RKO (cell line): ENCODE data around the gene STK31.
A peak's percentile ranks its signal among the peaks of the same experiment; 100 is the strongest.
"Not testable (repeated sequence)": the region's sequence is repeated elsewhere in the genome, so short reads cannot be mapped to it uniquely, and the experiment has no call there.

Experiments
- DNase-seq: peaks from one replicate; pipeline ENCODE4 v3.0.0-alpha.2; 2016; ENCODE audit warnings: low spot score

Gene STK31

DNA sequence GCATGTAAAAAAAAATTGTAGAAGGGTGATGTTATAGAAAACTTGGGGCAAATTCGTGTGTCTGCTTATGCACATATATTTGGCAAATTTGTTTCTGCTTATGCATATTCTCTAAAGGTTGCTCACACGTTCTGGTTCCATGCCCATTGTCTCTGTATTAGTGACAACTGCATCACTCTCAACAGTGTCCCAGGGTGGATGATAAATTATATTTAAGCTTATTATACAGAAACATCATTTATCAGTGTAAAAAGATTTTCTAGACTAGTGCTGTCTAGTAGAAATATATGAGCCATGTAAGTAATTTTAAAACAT is 4.1 kb downstream of the STK31 start:
- DNase-seq, result no peak

GRCh38 chr7:23714579-23714978 is 4.6 kb downstream of the STK31 start:
- DNase-seq, result no peak

GRCh38 chr7:23715099-23715498 is 5.1 kb downstream of the STK31 start:
- no peak for DNase-seq

GRCh38 chr7:23717788-23718187 is 7.8 kb downstream of the STK31 start:
- no peak for DNase-seq

GRCh38 chr7:23721456-23721855 is 11.4 kb downstream of the STK31 start:
- no peak for DNase-seq

- DNase-seq, result not testable (repeated sequence)
These were observed 12.7 kb downstream of the STK31 start for GRCh38 chr7:23722587-23723216.

GRCh38 chr7:23724113-23724512 is 14.1 kb downstream of the STK31 start:
- DNase-seq, result not testable (repeated sequence)

DNA sequence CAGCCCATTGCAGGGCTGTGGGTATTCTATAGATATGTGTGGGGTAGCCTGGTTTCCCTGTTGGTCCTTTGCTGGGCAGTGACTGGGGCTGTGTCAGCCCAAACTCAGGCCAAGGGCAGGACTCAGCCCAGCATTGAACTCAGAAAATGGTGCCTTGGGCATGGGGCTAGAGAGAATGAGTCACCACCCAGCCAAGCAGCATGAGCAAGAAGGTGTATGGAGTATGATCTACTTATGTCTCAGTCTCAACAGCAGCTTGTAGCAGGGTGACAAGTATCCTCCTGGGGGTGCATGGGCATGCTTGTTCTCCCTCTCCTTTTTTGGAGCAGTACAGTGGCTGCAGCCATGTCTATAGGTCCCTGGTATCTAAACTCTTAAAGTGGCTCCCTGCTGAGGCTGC is 32.0 kb downstream of the STK31 start:
- DNase-seq, result peak; percentile 53

DNA sequence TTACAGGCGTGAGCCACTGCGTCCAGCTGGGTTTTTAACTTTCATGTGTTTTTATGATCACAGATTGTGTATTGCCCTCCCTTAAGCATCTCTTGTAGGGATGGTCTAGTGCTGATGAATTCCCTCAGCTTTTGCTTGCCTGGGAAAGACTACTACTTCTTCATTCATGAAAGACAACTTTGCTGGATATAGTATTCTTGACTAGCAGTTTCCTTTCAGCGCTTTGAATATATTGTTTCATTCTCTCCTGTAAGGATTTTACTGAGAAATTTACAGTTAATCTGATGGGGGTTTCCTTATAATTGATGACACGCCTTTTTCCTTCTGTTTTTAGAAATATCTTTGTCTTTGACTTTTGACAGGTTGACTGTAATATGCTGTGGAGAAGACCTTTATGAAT is 33.2 kb downstream of the STK31 start:
- DNase-seq, result no peak

GRCh38 chr7:23746629-23747028 is 36.6 kb downstream of the STK31 start:
- no peak for DNase-seq

DNA sequence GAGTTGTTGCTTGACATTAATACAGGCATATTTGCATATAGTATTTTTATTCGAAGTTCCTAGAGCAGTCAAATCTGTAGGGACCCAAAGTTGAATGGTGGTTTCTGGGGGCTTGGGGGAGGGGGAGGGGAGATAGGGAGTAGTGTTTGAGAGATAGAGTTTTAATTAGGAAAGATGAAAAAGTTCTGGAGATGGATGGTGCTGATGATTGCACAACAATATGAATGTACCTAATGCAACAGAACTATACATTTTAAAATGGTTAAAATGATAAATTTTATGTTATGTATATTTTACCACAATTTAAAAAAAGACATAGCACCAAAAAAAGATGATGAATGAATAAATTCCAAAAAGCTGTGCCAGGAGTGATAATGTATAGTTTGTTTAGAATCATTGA is 41.8 kb downstream of the STK31 start:
- DNase-seq, result no peak

DNA sequence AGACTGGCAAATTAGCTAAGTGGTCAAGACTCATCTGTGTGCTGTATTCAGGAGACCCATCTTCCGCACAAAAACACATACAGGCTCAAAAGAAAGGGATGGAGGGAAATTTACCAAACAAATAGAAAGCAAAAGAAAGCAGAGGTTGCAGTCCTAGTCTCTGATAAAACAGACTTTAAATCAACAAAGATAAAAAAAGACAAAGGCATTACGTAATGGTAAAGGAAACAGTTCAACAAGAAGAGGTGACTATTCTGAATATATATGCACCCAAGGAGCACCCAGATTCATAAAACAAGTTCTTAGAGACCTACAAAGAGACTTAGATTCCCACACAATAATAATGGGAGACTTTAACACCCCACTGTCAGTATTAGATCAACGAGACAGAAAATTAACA is 48.8 kb downstream of the STK31 start:
- not testable (repeated sequence) for DNase-seq

GRCh38 chr7:23759671-23760391 is 49.8 kb downstream of the STK31 start:
- DNase-seq, result no peak

- DNase-seq, result no peak
These were observed 55.9 kb downstream of the STK31 start for GRCh38 chr7:23765943-23766342.

DNA sequence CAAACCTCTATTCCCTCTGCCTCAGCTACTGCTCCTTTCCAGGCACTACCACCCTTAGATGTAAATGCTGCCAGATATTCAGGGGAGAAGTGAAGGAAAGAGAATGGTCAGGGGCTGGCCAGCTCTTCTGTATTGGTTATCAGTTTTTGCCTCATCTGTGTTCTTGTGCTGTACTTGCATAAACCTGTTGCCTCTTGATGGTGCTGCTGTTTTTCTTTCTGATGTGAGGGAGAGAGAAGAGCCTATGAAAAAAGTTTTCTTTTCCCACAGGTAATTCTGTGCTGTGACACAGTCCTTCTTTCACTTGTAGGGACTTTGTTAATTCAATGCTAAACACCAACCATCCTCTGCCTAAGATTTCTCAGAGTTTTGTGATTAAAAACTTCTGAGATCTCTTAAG is 57.5 kb downstream of the STK31 start:
- no peak for DNase-seq

DNA sequence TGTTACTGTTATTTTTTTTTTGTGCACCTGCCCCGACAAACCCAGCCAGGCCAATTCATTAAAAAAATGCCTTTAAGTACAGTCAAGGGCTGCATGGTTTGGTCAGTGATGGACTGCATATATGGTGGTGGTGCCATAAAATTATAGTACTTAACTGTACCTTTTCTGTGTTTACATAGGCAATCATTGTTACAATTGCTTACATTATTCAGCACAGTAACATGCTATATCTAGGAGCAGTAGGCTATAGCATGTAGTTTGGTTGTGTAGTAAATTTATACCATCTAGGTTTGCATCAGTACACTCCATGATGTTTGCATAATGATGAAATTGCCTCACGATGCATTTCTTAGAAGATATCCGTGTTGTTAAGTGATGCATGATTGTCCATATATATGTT is 58.0 kb downstream of the STK31 start:
- no peak for DNase-seq

DNA sequence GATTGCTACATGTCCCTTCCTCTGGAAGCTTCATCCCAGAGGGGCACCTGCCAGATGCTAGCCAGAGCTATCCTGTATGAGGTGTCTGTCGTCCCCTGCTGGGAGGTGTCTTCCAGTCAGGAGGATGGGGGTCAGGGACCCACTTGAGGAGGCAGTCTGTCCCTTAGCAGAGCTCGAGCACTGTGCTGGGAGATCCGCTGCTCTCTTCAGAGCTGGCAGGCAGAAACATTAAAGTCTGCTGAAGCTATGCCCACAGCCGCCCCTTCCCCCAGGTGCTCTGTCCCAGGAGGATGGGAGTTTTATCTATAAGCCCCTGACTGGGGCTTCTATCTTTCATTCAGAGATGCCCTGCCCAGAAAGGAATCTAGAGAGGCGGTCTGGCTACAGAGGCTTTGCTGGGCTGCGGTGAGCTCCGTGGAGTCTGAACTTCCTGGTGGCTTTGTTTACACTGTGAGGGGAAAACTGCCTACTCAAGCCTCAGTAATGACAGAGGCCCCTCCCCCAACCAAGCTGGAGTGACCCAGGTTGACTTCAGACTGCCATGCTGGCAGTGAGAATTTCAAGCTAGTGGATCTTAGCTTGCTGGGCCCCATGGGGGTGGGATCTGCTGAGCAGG is 69.3 kb downstream of the STK31 start:
- not testable (repeated sequence) for DNase-seq

DNA sequence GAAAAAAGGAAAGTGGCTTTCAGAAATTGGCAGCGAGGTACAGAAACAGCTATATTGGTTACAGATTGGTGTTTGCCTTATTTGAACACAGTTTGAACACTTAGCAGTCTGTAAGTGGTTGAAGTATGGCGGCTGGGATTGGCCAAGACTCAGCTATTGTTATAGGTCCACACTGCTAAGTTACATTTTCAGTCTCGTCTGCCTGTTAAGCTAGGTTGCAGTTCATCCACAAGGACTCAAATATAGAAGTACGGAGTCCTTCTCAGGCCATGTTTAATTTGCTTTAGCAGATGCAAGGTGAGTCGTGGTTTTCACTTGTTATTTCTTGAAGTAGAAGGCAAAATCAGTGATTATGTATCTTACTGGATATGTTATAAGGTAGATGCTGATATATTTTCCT is 73.1 kb downstream of the STK31 start:
- no peak for DNase-seq

GRCh38 chr7:23787272-23787671 is 77.3 kb downstream of the STK31 start:
- DNase-seq, result no peak

DNA sequence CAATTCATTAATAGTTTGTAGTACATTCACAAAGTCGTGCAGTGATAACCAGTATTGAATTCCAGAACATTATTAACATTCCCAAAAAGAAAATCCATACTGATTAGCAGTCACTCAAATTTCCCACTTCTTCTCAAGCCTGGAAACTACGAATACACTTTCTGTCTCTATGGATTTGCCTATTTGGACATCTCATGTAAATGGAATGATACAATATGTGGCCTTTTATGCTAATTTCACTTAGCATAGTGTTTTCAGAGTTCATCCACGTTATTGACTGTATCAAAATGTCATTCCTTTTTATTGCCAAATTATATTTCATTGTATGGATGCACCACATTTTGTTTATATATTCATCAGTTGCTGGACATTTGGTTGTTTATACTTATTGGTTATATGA is 78.8 kb downstream of the STK31 start:
- no peak for DNase-seq

GRCh38 chr7:23791721-23792120 is 81.7 kb downstream of the STK31 start:
- DNase-seq, result no peak

DNA sequence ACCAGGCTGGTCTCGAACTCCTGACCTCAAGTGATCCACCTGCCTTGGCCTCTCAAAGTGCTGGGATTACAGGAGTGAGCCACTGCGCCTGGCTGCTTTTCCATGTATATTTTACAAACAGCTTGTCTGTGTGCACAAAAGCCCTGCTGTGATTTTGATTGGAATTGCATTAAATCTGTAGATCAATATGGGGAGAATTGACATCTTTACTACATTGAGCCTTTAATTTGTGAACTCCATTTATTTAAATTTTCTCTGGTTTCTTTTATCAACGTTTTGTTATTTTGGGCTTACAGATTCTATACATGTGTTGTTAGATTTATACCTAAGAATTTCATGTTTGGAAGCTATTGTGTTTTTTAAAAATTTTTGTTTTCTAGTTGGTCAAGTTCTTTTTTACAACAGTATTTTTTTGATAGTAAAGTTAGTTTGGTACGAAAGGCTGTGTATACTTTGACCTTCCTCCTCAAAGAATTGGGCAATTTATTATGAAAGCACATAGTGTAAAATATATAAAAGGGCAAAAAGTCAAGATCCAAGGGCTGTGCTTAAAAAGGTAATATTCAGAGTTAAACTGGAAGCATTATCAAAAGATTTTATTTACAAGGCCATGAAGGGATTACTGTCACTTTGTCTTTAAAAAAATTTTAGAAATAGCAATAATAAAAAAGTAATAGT is 92.8 kb downstream of the STK31 start:
- no peak for DNase-seq

- no peak for DNase-seq
These were observed 94.7 kb downstream of the STK31 start for GRCh38 chr7:23804707-23805106.
